Neuronal stem cell (in vitro differentiated cells): Measurements from ENCODE around the gene SARNP.
A peak's percentile ranks its signal among the peaks of the same experiment; 100 is the strongest.

Experiments
- DNase-seq: peaks from one replicate; pipeline ENCODE4 v3.0.0-alpha.2; 2013; ENCODE audit warnings: low spot score
- H2AFZ ChIP-seq: one replicate; pipeline ENCODE4 v1.6.1; 2013; ENCODE audit warnings: mild to moderate bottlenecking, low read length, inconsistent platforms
- H2AK5ac ChIP-seq: 2 replicates; pipeline ENCODE4 v1.6.1; 2013; ENCODE audit warnings: low read depth, mild to moderate bottlenecking, inconsistent platforms, low read length, moderate library complexity, mixed read lengths
- H2BK120ac ChIP-seq: 2 replicates; pipeline ENCODE4 v1.6.1; 2013; ENCODE audit warnings: low read depth, mild to moderate bottlenecking, inconsistent platforms, low read length, moderate library complexity, mixed read lengths
- H2BK12ac ChIP-seq: one replicate; pipeline ENCODE4 v1.6.1; 2013; ENCODE audit warnings: low read length, inconsistent platforms
- H2BK15ac ChIP-seq: 2 replicates; pipeline ENCODE4 v1.6.1; 2013; ENCODE audit warnings: mild to moderate bottlenecking, low read length, inconsistent platforms, mixed read lengths
- H2BK5ac ChIP-seq: one replicate; pipeline ENCODE4 v1.6.1; 2013; ENCODE audit warnings: inconsistent platforms, mild to moderate bottlenecking, low read length, moderate library complexity
- H3K14ac ChIP-seq: one replicate; pipeline ENCODE4 v1.6.1; 2013; ENCODE audit warnings: low read length, inconsistent platforms
- H3K18ac ChIP-seq: 2 replicates; pipeline ENCODE4 v1.6.1; 2013; ENCODE audit warnings: low read length, inconsistent platforms
- H3K23ac ChIP-seq: 2 replicates; pipeline ENCODE4 v1.6.1; 2013; ENCODE audit warnings: low read depth, mild to moderate bottlenecking, mixed read lengths, low read length, inconsistent platforms; ENCODE audit not compliant: poor library complexity
- H3K27ac ChIP-seq: replicated peaks from 3 replicates; pipeline ENCODE4 v1.5.1; 2013; ENCODE audit warnings: low read length, inconsistent platforms
- H3K27me3 ChIP-seq, 3 experiments: 2 replicates each; pipeline ENCODE4 v1.6.1; 2013; ENCODE audit warnings: low read length in 3 of 3, mild to moderate bottlenecking in 2 of 3, inconsistent platforms in 1 of 3, low read depth in 1 of 3, mixed read lengths in 1 of 3, moderate library complexity in 1 of 3; ENCODE audit not compliant: control insufficient read depth in 3 of 3, insufficient read depth in 3 of 3
- H3K36me3 ChIP-seq, 2 donors: replicated peaks in 1 of 2; 2 replicates each; pipeline ENCODE4 v1.6.1; 2013; ENCODE audit warnings: low read length in 2 of 2; ENCODE audit not compliant: control insufficient read depth in 2 of 2, insufficient read depth in 2 of 2
- H3K4ac ChIP-seq: 2 replicates; pipeline ENCODE4 v1.6.1; 2013; ENCODE audit warnings: inconsistent platforms, mild to moderate bottlenecking, low read length, moderate library complexity
- H3K4me1 ChIP-seq, 2 donors: 1 replicate in 1 of 2; 2 replicates in 1 of 2; pipeline ENCODE4 v1.6.1; 2013; ENCODE audit warnings: low read length in 2 of 2, low read depth in 1 of 2; ENCODE audit not compliant: control insufficient read depth in 2 of 2, insufficient read depth in 1 of 2
- H3K4me2 ChIP-seq: one replicate; pipeline ENCODE4 v1.6.1; 2013; ENCODE audit warnings: mild to moderate bottlenecking, low read length, inconsistent platforms; ENCODE audit not compliant: insufficient read depth, poor library complexity, severe bottlenecking
- H3K4me3 ChIP-seq, 2 donors: 2 replicates each; pipeline ENCODE4 v1.5.1; 2013; ENCODE audit warnings: low read length in 2 of 2, mild to moderate bottlenecking in 2 of 2, inconsistent platforms in 1 of 2, moderate library complexity in 1 of 2
- H3K79me1 ChIP-seq: one replicate; pipeline ENCODE4 v1.6.1; 2013; ENCODE audit warnings: low read depth, mild to moderate bottlenecking, inconsistent platforms, low read length, moderate library complexity
- H3K9ac ChIP-seq: one replicate; pipeline ENCODE4 v1.6.1; 2013; ENCODE audit warnings: mild to moderate bottlenecking, low read depth, low read length, inconsistent platforms; ENCODE audit not compliant: poor library complexity
- H3K9me3 ChIP-seq, 2 donors: replicated peaks in 1 of 2; 2 replicates each; pipeline versions ENCODE3 to v1.6.1; 2013; ENCODE audit warnings: low read length in 2 of 2, mild to moderate bottlenecking in 2 of 2, inconsistent platforms in 1 of 2, low read depth in 1 of 2, mixed read lengths in 1 of 2, moderate library complexity in 1 of 2; ENCODE audit not compliant: control insufficient read depth in 2 of 2, insufficient read depth in 1 of 2
- H4K8ac ChIP-seq: one replicate; pipeline ENCODE4 v1.6.1; 2013; ENCODE audit warnings: low read depth, mild to moderate bottlenecking, inconsistent platforms, low read length, moderate library complexity
- H4K91ac ChIP-seq: one replicate; pipeline ENCODE4 v1.6.1; 2013; ENCODE audit warnings: low read length, low read depth, mild to moderate bottlenecking, inconsistent platforms; ENCODE audit not compliant: poor library complexity
- WGBS, 2 donors: extraction: QIAGEN DNeasy Blood & Tissue Kit; methylation state at CpG; one replicate each; pipeline ENCODE4 v1.1.7; 2013; ENCODE audit warnings: missing lambda C conversion rate in 2 of 2, mixed read lengths in 1 of 2; ENCODE audit not compliant: insufficient read length in 2 of 2, insufficient replicate concordance in 1 of 2; ENCODE audit errors: extremely low coverage in 2 of 2; 5-methylcytosine and 5-hydroxymethylcytosine counted together

SARNP gene

DNA sequence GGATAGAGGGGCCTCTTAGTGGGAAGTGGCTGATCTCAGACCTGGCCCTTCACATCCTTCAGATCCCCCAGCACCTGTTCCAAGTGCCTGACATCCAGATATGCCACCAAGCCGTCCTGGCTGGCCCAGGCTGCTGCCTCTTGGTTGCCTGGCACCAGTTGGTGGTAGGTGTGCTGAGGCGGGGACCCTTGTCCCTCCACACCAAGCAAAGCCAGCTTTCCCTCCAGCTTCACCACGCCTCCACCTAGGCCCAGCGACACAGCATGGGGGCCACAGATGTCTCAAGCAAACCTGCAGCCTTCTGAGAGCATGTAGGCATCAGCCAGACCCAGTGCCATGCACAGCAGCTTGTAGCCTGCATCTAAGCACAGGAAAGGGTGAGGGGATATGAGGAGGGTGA is 85.2 kb downstream of the SARNP start:
- Histone ChIP-seq H4K8ac (no peak overlapping the region), H3K27ac (no peak overlapping the region), H3K4me3 (no peak overlapping the region), H3K27me3 (no peaks in the 10 kb centered on the region), H3K9ac (peak overlapping the region; percentile 70), H2BK5ac (no peak overlapping the region), H2BK12ac (no peak overlapping the region), H3K4ac (no peak overlapping the region), H3K79me1 (peaks cover 11% of the 10 kb centered on the region), H3K23ac (peak overlapping the region; percentile 90), H3K14ac (no peak overlapping the region), H3K4me1 (peaks cover 12 to 13% of the 10 kb centered on the region in 2 donors), H3K4me2 (no peak overlapping the region), H2BK120ac (no peak overlapping the region), H3K36me3 (peaks cover 0 to under 1% of the 10 kb centered on the region in 2 donors), H2AK5ac (no peak overlapping the region), H2AFZ (no peak overlapping the region), H3K9me3 (no peaks in the 10 kb centered on the region), H3K18ac (peak overlapping the region; percentile 57), H2BK15ac (peak overlapping the region; percentile 30), H4K91ac (no peak overlapping the region)
- no peak for DNase-seq
- no CpG with 5 or more reads among the region's 4 CpGs for WGBS, 2 donors

DNA sequence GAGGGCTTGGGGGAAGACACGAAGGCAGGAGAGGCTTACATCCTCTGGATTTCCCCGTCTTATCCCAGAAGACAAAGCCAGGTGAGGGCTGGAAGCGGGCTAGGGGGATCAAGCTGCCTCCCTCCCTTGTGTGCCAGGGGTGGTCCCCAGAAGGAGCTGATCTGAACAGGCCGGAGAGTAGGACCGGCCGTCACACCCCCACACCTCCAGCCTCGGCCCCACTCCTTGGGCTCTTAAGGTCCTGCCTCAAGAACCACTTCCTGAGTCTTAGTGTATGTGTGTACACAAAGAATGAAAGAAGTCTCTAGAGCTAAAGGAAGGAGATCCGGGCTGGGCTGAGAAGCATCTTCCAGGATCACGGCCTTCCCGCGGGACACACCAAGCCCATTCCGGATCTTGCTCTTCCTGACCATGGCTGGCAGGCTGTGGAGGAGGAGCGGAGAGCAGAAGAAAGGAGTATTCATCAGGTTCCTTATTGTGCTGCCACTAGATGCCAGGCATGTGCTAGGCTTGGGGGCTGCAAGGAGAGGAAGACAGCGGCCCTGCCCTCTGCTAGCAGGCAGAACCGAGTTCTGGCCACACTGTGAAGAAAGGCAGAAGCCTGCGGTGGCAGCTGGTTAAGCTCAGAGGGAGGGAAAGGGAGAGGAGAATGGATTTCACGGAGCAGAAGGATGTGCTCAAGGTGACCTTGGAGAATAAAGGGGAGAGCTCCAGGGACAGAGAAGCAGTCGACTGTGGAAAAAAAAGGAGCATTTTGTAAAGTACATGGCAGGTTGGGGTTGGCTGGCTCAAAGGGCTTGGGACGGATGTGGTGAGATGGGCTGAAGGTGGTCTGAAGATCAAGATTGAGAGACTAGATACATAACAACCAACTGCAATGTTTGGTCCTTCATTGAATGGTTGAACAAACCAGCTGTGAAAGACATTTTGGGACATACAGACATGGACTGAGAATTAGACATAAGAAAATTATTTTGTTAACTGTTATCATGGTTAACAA is 87.4 kb downstream of the SARNP start:
- Histone ChIP-seq H4K91ac (no peak overlapping the region), H2BK12ac (no peak overlapping the region), H2BK120ac (no peak overlapping the region), H3K4me2 (peak overlapping the region; percentile 92), H3K4ac (no peak overlapping the region), H3K18ac (peak overlapping the region; percentile 58), H2BK15ac (peak overlapping the region; percentile 34), H3K27ac (peak overlapping the region; percentile 91), H3K14ac (no peak overlapping the region), H3K23ac (no peak overlapping the region), H3K9ac (peak overlapping the region; percentile 87), H3K36me3 (peaks cover 16 to 22% of the 10 kb centered on the region in 2 donors), H3K9me3 (peaks cover 0 to 1% of the 10 kb centered on the region in 2 donors), H3K4me3 (peak overlapping the region; percentile 59 to 92), H4K8ac (no peak overlapping the region), H3K79me1 (peaks cover 14% of the 10 kb centered on the region), H3K4me1 (peaks cover 14 to 18% of the 10 kb centered on the region in 2 donors), H2BK5ac (peak overlapping the region; percentile 69), H3K27me3 (no peaks in the 10 kb centered on the region), H2AFZ (peak overlapping the region; percentile 92), H2AK5ac (peak overlapping the region; percentile 9)
- WGBS, 2 donors = no CpG with 5 or more reads among the region's 19 CpGs
- no peak for DNase-seq

DNA sequence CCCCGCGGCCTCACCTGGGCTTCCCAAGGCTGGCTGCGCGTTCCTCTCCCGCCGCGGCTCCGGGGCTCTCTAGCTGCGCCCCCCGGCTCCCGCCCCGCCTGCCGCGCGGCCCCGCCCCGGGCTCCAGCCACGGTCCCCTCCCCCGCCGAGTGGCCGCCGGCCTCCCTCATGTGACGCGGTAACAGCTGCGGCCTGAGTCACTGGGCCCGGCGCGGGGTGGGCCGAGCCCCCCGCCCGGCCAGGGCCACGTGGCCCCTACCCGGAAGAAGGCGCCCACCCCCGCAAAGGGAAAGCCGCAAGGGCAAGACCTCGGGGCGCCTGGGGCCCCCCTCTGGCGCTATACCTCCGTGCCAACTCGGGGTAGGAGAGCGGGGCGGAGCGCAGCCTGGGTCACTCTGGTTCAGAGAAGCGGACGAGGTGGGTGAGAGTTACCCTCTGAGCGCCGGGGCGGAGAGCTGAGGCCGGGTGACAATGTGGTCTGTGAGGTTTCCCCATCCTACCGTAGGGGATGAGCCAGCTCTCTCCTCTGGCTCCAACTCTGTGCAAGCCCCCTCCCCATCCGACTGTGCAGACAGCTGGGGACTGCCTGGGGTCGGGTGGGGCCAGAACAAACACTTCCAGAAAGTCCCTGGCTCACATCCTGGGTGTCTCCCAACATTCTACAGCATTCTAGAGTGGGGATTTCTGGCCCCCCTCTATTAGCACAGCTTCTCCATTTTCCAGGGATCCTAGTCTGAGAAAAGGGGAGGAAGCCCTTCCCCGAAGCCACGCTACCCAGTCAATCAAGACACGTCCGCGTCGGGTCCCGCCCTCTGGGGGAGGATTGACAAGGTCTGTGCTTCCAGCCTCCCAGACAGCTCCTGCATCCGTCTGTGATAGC is 88.3 kb downstream of the SARNP start, which contains the start of gene CD63:
Gene CD63 (minus strand): TSS at position 71 of the 880 bp plus-strand sequence. CDS start 668 bp downstream, outside the sequence.
- Histone ChIP-seq H3K27me3 (no peaks in the 10 kb centered on the region), H3K4me1 (peaks cover 14 to 18% of the 10 kb centered on the region in 2 donors), H3K4me3 (peak within 1 kb of the TSS; percentile 59 to 92), H2AFZ (peak within 1 kb of the TSS; percentile 92), H3K9me3 (peaks cover 0 to 1% of the 10 kb centered on the region in 2 donors), H2BK12ac (no peak within 1 kb of the TSS), H2AK5ac (peak within 1 kb of the TSS; percentile 95), H3K27ac (peak within 1 kb of the TSS; percentile 91), H2BK15ac (peak within 1 kb of the TSS; percentile 34), H4K8ac (no peak within 1 kb of the TSS), H3K4me2 (peak within 1 kb of the TSS; percentile 92), H3K14ac (no peak within 1 kb of the TSS), H2BK120ac (peak within 1 kb of the TSS; percentile 61), H3K4ac (no peak within 1 kb of the TSS), H3K79me1 (peaks cover 15% of the 10 kb centered on the region), H3K23ac (peak within 1 kb of the TSS; percentile 29), H3K18ac (peak within 1 kb of the TSS; percentile 95), H3K9ac (peak within 1 kb of the TSS; percentile 94), H3K36me3 (peaks cover 22 to 31% of the 10 kb centered on the region in 2 donors), H4K91ac (no peak within 1 kb of the TSS), H2BK5ac (peak within 1 kb of the TSS; percentile 69)
- DNase-seq = peak; percentile 82
- no CpG with 5 or more reads among the region's 61 CpGs for WGBS, 2 donors
